HG03354 (cell line): ENCODE measurements around the gene HS3ST2.
"Not testable (repeated sequence)": the region's sequence is repeated elsewhere in the genome, so short reads cannot be mapped to it uniquely, and the experiment has no call there.

Source experiments
- ATAC-seq: cut with Tn5 transposase; IDR thresholded peaks from one replicate; pipeline ENCODE4 v1.9.1; 2021; ENCODE audit warnings: mild to moderate bottlenecking; ENCODE audit not compliant: unreplicated experiment, poor library complexity, severe bottlenecking

HS3ST2 gene

DNA sequence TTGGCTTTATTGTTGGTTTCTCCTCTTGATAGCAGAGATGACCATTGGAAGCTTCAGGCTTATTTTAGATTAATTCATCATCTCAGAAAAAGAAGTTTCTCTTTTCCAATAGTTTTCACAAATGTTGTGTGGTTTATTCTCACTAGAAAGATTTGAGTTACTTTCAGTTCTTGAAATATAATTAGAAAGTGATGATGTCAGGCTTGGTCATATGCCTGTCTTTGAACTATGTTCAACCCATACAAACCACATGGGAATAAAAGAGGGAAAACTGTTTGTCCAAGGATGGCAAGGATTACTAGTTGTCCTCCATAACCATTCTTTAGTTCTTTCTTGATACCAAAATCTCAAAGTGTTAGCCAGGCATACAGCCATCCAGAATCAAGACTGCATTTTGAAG, 3.7 kb upstream of the HS3ST2 start:
- no peak for ATAC-seq

DNA sequence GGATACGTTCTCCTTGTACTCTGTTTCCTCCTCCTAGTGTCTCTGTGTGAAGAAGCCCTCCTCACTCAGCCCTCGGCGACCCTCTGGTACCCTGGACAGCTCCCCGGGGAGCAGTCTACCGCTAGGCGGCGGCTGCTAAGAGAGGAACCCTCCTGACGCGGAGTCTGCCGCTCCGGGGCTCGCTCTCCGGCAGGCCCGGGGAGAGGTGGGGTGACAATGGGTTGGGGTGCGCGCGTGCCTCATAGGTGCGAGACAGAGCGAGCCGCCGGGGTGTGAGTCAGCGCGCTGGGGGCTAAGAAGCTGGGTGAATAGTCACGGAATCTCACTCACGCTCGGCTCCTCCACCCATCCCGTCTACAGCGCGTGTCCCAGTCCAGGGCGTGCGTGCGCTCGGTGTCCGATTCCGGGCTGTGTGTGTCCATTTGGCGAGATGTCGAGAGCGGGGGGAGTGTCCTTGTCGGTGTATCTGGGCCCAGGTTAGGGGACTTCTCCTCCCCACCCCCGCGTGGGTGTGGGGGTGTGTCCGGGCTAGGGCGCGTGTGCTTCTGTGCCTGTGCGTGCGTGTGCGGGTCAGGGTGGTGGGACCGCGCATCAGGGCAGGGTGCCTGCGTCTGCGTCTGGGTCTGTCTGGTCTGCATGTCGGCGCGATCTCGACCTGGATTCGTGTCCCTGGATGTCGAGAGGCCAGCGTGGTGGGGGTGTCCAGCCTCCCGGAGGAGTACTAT, 577 bp upstream of the HS3ST2 start:
- no peak for ATAC-seq

- no peak for ATAC-seq
These were observed 746 bp downstream of the HS3ST2 start for GRCh38 chr16:22814711-22815105.

GRCh38 chr16:22815863-22816262, 1.9 kb downstream of the HS3ST2 start:
- ATAC-seq, result no peak

DNA sequence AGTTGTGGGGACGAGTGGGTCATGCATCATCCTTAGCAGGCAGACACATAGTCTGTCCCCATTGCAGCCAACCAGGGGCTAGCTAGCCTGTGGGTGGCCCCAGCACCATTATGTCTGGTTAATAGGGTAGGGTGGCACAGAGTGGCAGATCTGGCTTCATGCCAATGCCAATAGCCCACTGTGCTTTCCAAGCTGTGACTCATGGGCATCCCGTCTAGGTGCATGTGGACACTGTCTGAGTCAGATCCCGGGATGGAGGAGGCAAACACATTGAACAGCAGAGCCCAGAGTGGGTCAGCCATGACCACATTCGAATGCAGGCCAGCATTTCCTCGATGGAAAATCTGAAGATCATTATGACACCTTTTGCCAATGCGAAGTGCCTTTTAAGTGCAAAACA, 2.5 kb downstream of the HS3ST2 start:
- ATAC-seq, result no peak

DNA sequence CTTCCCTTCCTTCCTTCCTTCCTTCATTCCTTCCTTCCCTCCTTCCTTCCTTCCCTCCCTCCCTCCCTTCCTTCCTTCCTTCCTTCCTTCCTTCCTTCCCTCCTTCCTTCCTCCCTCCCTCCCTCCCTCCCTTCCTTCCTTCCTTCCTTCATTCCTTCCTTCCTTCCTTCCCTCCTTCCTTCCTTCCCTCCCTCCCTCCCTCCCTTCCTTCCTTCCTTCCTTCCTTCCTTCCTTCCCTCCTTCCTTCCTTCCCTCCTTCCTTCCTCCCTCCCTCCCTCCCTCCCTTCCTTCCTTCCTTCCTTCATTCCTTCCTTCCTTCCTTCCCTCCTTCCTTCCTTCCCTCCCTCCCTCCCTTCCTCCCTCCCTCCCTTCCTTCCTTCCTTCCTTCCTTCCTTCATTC, 4.8 kb downstream of the HS3ST2 start:
- not testable (repeated sequence) for ATAC-seq

DNA sequence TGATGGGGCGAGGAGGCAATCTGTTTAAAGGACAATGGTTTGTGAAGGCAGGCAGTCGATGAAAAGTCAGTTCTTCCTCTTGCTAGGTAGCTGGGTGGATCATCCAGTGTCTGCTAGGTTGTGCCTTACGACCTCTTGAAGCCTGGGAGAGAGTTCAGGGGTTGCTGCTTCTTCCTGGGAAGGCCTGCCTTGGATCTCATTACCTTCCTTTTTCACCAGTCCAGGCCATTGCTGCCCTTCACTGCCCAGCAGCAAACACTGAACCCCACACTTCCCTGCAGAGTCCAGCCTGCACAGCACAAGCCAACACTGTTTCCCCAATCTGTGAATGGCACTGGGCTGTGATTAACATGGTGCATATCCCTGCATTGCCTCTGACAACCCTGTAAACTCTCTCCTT, 24.7 kb downstream of the HS3ST2 start:
- ATAC-seq, result no peak

GRCh38 chr16:22842031-22842430, 28.1 kb downstream of the HS3ST2 start:
- not testable (repeated sequence) for ATAC-seq

GRCh38 chr16:22843122-22843521, 29.2 kb downstream of the HS3ST2 start:
- ATAC-seq, result no peak

DNA sequence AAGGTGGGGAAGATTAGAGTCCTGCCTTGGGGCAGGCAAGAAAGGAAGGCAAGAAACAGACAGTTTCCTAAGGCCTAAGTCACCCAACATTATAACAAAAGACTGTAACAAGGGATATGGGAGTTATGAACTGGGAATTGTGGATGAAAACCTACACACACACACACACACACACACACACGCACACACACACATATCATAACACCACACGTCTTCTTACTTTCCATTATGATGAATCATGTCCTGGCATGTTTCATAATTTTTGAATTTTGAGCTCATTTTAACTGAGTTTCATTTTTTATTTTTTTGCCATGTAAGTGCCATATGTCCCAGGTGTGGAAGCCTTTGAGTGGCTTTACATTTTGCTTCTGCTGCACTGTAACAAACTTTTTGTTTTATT, 29.9 kb downstream of the HS3ST2 start:
- ATAC-seq, result no peak

DNA sequence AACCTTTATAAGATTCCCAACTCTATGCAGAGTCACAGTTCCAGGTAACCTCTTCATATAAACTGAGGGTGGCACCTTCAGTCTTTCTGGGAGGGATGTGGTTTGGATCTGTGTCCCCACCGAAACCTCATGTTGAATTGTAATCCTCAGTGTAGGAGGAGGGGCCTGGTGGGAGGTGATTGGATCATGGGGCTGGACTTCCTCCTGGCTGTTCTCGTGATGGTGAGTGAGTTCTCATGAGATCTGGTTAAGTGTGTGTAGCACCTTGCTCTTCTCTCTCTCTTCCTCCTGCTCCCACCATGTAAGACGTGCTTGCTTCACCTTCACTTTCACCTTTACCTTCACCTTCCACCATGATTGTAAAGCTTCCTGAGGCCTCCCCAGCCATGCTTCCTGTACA, 30.5 kb downstream of the HS3ST2 start:
- ATAC-seq, result no peak

DNA sequence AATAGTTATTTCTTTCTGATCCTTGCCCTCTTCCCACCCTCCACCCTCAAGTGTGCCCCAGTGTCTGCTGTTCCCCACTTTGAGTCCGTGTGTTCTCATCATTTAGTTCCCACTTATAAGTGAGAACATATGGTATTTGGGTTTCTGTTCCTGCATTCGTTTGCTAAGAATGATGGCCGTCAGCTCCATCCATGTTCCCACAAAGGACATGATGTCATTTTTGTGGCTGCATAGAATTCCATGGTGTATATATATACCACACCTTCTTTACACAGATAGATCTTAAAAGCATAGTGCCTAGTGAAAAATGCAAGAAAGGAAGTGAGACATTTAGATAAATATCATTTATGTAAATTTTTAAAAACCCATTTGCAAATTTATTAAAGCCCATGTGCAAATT, 33.1 kb downstream of the HS3ST2 start:
- no peak for ATAC-seq

DNA sequence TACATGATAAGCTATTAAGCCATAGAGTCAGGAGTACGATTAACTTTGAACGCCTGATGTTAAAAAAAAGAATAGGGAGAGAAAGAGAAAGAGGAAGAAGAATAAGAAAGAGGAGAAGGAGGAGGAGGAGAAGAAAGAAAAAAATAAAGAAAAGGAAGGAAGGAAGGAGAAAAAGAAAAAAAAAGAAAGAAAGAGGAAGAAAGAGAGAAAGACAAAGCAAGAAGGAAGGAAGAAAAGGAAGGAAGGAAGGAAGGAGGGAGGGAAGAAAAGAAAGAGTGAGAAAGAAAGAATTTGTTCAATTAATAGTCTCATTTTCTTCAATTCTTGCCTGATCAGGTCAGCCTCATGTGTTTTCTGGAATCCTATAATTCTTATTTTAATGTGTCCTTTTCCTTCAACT, 33.7 kb downstream of the HS3ST2 start:
- ATAC-seq, result no peak

GRCh38 chr16:22848451-22848850, 34.5 kb downstream of the HS3ST2 start:
- no peak for ATAC-seq

- no peak for ATAC-seq
These were observed 35.6 kb downstream of the HS3ST2 start for GRCh38 chr16:22849517-22849916.

GRCh38 chr16:22855231-22855630, 41.3 kb downstream of the HS3ST2 start:
- ATAC-seq, result no peak

DNA sequence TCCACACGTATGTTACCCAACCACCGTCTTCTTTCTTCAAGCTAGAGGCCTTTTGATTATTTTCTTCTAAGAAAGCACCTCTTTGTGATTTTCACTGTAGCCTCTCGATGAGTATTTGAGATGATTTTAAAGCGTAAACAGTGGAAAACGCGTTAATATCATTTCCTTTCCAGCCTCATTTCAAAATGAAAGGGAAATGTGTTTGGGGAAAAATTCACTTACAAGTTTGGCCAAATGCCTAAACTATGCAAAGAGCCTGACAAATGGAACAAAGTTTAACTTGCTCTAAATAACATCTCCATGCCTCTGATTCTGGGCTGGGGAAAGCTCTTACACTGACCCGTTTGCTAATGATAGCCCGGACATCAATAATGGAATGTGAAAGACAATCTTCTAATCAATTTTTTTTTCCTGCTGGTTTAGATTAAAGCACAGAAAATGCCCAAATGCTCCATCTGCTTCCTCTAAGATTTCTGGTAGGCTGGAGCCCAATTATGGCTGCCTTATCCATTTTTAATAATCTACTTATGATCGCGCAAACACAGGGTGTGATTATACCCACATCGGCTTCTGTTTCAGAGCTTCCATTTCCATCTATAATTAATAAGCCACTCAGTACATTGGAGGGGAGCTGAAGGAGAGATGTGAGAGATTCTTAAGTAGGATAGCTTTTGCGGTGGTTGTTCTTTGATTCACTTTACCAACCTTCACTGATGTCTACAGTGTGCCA, 43.5 kb downstream of the HS3ST2 start:
- ATAC-seq, result no peak

- no peak for ATAC-seq
These were observed 46.0 kb downstream of the HS3ST2 start for GRCh38 chr16:22859925-22860324.

DNA sequence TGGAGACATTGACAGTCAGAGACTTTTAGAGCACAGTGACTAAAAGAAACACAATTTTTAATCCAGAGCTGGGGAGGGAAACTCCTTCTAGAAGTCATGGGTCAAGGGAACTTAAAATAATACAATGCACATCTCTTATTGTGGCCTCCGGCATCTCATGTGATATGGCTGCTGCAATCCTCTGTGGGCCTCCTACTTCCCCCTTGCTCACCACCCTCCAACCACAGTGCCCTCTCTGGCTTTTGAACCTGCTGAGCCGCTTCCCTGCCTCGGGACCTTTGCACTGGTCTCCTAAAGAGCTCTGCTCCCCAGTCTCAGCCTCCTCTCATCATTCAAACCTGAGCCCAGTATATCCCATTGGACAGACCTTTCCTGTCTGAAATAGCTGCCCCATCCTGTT, 47.6 kb downstream of the HS3ST2 start:
- ATAC-seq, result no peak

GRCh38 chr16:22862046-22862445, 48.1 kb downstream of the HS3ST2 start:
- ATAC-seq, result no peak

GRCh38 chr16:22864375-22864774, 50.4 kb downstream of the HS3ST2 start:
- no peak for ATAC-seq
